Adipocyte (in vitro differentiated cells): ENCODE measurements around the gene TGIF1.

Source experiments
- DNase-seq: peaks from one replicate; pipeline ENCODE4 v3.0.0-alpha.2; 2015; ENCODE audit warnings: low read depth
- H3K27me3 ChIP-seq: replicated peaks from 2 replicates; pipeline ENCODE4 v1.7.0; 2013; ENCODE audit warnings: mild to moderate bottlenecking, low read length, moderate library complexity; ENCODE audit not compliant: control insufficient read depth, insufficient read depth
- H3K36me3 ChIP-seq: 2 replicates; pipeline ENCODE4 v1.7.0; 2013; ENCODE audit warnings: low read length, mild to moderate bottlenecking, moderate library complexity; ENCODE audit not compliant: control insufficient read depth, insufficient read depth, severe bottlenecking
- H3K4me1 ChIP-seq: 2 replicates; pipeline ENCODE4 v1.7.0; 2013; ENCODE audit warnings: mild to moderate bottlenecking, low read length, moderate library complexity; ENCODE audit not compliant: control insufficient read depth, insufficient read depth
- H3K4me3 ChIP-seq: 2 replicates; pipeline ENCODE4 v1.7.0; 2013; ENCODE audit warnings: mild to moderate bottlenecking, low read length, moderate library complexity
- H3K9ac ChIP-seq: 2 replicates; pipeline ENCODE4 v1.7.0; 2013; ENCODE audit warnings: mild to moderate bottlenecking, low read length, moderate library complexity
- H3K9me3 ChIP-seq: 2 replicates; pipeline ENCODE4 v1.7.0; 2013; ENCODE audit warnings: mild to moderate bottlenecking, low read length, moderate library complexity; ENCODE audit not compliant: control insufficient read depth

Gene TGIF1

GRCh38 chr18:3472681-3473544, 22.9 kb downstream of the TGIF1 start:
- DNase-seq = no peak
- H3K9me3 ChIP-seq = no peaks in the 10 kb centered on the region
- H3K4me1 ChIP-seq = no peaks in the 10 kb centered on the region
- no peak overlapping the region for H3K4me3 ChIP-seq
- H3K27me3 ChIP-seq = no peaks in the 10 kb centered on the region
- no peak overlapping the region for H3K9ac ChIP-seq
- H3K36me3 ChIP-seq = no peaks in the 10 kb centered on the region

- H3K4me1 ChIP-seq = peaks cover 29% of the 10 kb centered on the region
- H3K27me3 ChIP-seq = no peaks in the 10 kb centered on the region
- no peaks in the 10 kb centered on the region for H3K9me3 ChIP-seq
- H3K36me3 ChIP-seq = no peaks in the 10 kb centered on the region
- H3K9ac ChIP-seq = no peak overlapping the region
- H3K4me3 ChIP-seq = no peak overlapping the region
- DNase-seq = no peak
Measured at GRCh38 chr18:3478262-3478978, 28.4 kb downstream of the TGIF1 start.

GRCh38 chr18:3479978-3480509, 30.1 kb downstream of the TGIF1 start:
- no peak overlapping the region for H3K4me3 ChIP-seq
- H3K27me3 ChIP-seq = no peaks in the 10 kb centered on the region
- no peaks in the 10 kb centered on the region for H3K36me3 ChIP-seq
- no peaks in the 10 kb centered on the region for H3K9me3 ChIP-seq
- no peak overlapping the region for H3K9ac ChIP-seq
- peaks cover 29% of the 10 kb centered on the region for H3K4me1 ChIP-seq
- no peak for DNase-seq

GRCh38 chr18:3480827-3481573, 31.0 kb downstream of the TGIF1 start:
- Histone ChIP-seq H3K36me3 (no peaks in the 10 kb centered on the region), H3K9ac (no peak overlapping the region), H3K9me3 (no peaks in the 10 kb centered on the region), H3K27me3 (no peaks in the 10 kb centered on the region), H3K4me1 (peaks cover 37% of the 10 kb centered on the region), H3K4me3 (no peak overlapping the region)
- DNase-seq = no peak

GRCh38 chr18:3481696-3482210, 31.8 kb downstream of the TGIF1 start:
- Histone ChIP-seq H3K9ac (peak overlapping the region; percentile 61), H3K36me3 (no peaks in the 10 kb centered on the region), H3K4me3 (no peak overlapping the region), H3K4me1 (peaks cover 37% of the 10 kb centered on the region), H3K27me3 (no peaks in the 10 kb centered on the region), H3K9me3 (no peaks in the 10 kb centered on the region)
- DNase-seq = peak; percentile 30

- Histone ChIP-seq H3K9me3 (no peaks in the 10 kb centered on the region), H3K9ac (peak overlapping the region; percentile 61), H3K27me3 (no peaks in the 10 kb centered on the region), H3K4me3 (no peak overlapping the region), H3K4me1 (peaks cover 37% of the 10 kb centered on the region), H3K36me3 (no peaks in the 10 kb centered on the region)
- DNase-seq = no peak
Measured at GRCh38 chr18:3482258-3482657, 32.3 kb downstream of the TGIF1 start.

- H3K9ac ChIP-seq = no peak overlapping the region
- no peak for DNase-seq
- no peaks in the 10 kb centered on the region for H3K9me3 ChIP-seq
- no peaks in the 10 kb centered on the region for H3K27me3 ChIP-seq
- no peaks in the 10 kb centered on the region for H3K36me3 ChIP-seq
- peaks cover 23% of the 10 kb centered on the region for H3K4me1 ChIP-seq
- H3K4me3 ChIP-seq = no peak overlapping the region
Measured at GRCh38 chr18:3485153-3486149, 35.5 kb downstream of the TGIF1 start.

GRCh38 chr18:3486512-3486911, 36.5 kb downstream of the TGIF1 start:
- no peaks in the 10 kb centered on the region for H3K36me3 ChIP-seq
- no peak for DNase-seq

GRCh38 chr18:3489462-3489861, 39.5 kb downstream of the TGIF1 start:
- no peaks in the 10 kb centered on the region for H3K27me3 ChIP-seq
- no peak overlapping the region for H3K4me3 ChIP-seq
- DNase-seq = no peak
- peaks cover 7% of the 10 kb centered on the region for H3K4me1 ChIP-seq
- H3K36me3 ChIP-seq = no peaks in the 10 kb centered on the region
- no peak overlapping the region for H3K9ac ChIP-seq
- no peaks in the 10 kb centered on the region for H3K9me3 ChIP-seq

More at GRCh38 chr18:3486512-3486911, 36.5 kb downstream of the TGIF1 start:
- Histone ChIP-seq H3K4me3 (no peak overlapping the region), H3K9ac (no peak overlapping the region), H3K4me1 (peaks cover 19% of the 10 kb centered on the region), H3K9me3 (no peaks in the 10 kb centered on the region), H3K27me3 (no peaks in the 10 kb centered on the region)

- no peak overlapping the region for H3K4me3 ChIP-seq
- no peaks in the 10 kb centered on the region for H3K36me3 ChIP-seq
- H3K4me1 ChIP-seq = no peaks in the 10 kb centered on the region
- no peaks in the 10 kb centered on the region for H3K9me3 ChIP-seq
- no peak overlapping the region for H3K9ac ChIP-seq
- no peak for DNase-seq
- H3K27me3 ChIP-seq = no peaks in the 10 kb centered on the region
Measured at GRCh38 chr18:3491981-3492555, 42.1 kb downstream of the TGIF1 start.
